ENCODE measurements around the gene NEXMIF. TPM values are rescaled to one million over a fixed set of nuclear protein-coding genes. Genes with fewer than 3 reads are reported as not detected.
"Not testable (repeated sequence)": the region's sequence is repeated elsewhere in the genome, so short reads cannot be mapped to it uniquely, and the experiment has no call there.

NEXMIF gene
- total RNA-seq, 1 experiment from 2014 or later = not detected

DNA sequence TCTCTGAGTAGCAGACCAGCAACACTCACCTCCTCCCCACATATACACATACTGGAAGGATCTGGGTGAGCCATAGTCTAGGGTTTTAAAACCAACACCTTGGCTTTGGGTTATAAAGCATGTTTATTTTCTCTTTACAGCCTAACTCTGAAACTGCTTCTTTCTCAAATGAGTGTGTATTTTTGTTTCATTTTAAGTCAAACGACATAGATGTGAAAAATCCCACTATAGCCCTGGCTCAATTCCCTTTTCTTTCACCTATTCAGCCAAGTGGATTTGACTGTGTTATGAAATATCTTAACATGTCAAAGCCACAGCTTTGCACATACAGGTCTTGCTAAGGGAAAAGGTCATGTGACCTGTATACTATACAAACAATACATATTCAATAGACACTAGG is 13.8 kb downstream of the NEXMIF start:
- Histone ChIP-seq H3K79me2 (ENCODE audit: low read length) (no peaks in the 10 kb centered on the region), H2AFZ (ENCODE audit: low read length) (no peak overlapping the region), H4K20me1 (ENCODE audit: insufficient read depth, low read depth, low read length) (no peaks in the 10 kb centered on the region), H3K27ac (ENCODE audit: low read length) (no peak overlapping the region), H3K4me3 (ENCODE audit: low read length) (no peak overlapping the region), H3K4me2 (ENCODE audit: low read depth, low read length, poor library complexity, severe bottlenecking) (no peak overlapping the region), H3K9me3 (ENCODE audit: low read length) (no peaks in the 10 kb centered on the region; the same call in 1 of the 2 replicates), H3K36me3 (ENCODE audit: insufficient read depth, low read length) (no peaks in the 10 kb centered on the region), H3K9me2 (replicated peaks; ENCODE audit: insufficient read depth, low read length) (no peaks in the 10 kb centered on the region), H3K27me3 (ENCODE audit: low read length) (no peaks in the 10 kb centered on the region), H3K9ac (ENCODE audit: low read length) (no peak overlapping the region), H3K4me1 (ENCODE audit: low read length) (no peaks in the 10 kb centered on the region)
- DNase-seq = no peak

GRCh38 chrX:74906417-74906816 is 18.8 kb downstream of the NEXMIF start:
- Histone ChIP-seq H3K27ac (ENCODE audit: low read length) (no peak overlapping the region), H4K20me1 (ENCODE audit: insufficient read depth, low read depth, low read length) (no peaks in the 10 kb centered on the region), H3K9me2 (replicated peaks; ENCODE audit: insufficient read depth, low read length) (no peaks in the 10 kb centered on the region), H3K4me2 (ENCODE audit: low read depth, low read length, poor library complexity, severe bottlenecking) (no peak overlapping the region), H3K36me3 (ENCODE audit: insufficient read depth, low read length) (no peaks in the 10 kb centered on the region), H3K4me1 (ENCODE audit: low read length) (no peaks in the 10 kb centered on the region), H2AFZ (ENCODE audit: low read length) (no peak overlapping the region), H3K27me3 (ENCODE audit: low read length) (no peaks in the 10 kb centered on the region), H3K79me2 (ENCODE audit: low read length) (no peaks in the 10 kb centered on the region), H3K4me3 (ENCODE audit: low read length) (no peak overlapping the region), H3K9ac (ENCODE audit: low read length) (no peak overlapping the region), H3K9me3 (ENCODE audit: low read length) (no peaks in the 10 kb centered on the region; the same call in 1 of the 2 replicates)
- no peak for DNase-seq

GRCh38 chrX:74902806-74903205 is 22.4 kb downstream of the NEXMIF start:
- no peak overlapping the region for H3K4me2 ChIP-seq (ENCODE audit: low read depth, low read length, poor library complexity, severe bottlenecking)
- H3K9me2 ChIP-seq (replicated peaks; ENCODE audit: insufficient read depth, low read length) = no peaks in the 10 kb centered on the region
- no peaks in the 10 kb centered on the region for H3K36me3 ChIP-seq (ENCODE audit: insufficient read depth, low read length)
- no peak for DNase-seq
- H3K9me3 ChIP-seq (ENCODE audit: low read length) = no peaks in the 10 kb centered on the region; the same call in 1 of the 2 replicates
- H3K27ac ChIP-seq (ENCODE audit: low read length) = no peak overlapping the region
- H4K20me1 ChIP-seq (ENCODE audit: insufficient read depth, low read depth, low read length) = no peaks in the 10 kb centered on the region
- H3K4me3 ChIP-seq (ENCODE audit: low read length) = no peak overlapping the region
- H3K27me3 ChIP-seq (ENCODE audit: low read length) = no peaks in the 10 kb centered on the region
- H3K79me2 ChIP-seq (ENCODE audit: low read length) = no peaks in the 10 kb centered on the region
- H2AFZ ChIP-seq (ENCODE audit: low read length) = no peak overlapping the region
- H3K9ac ChIP-seq (ENCODE audit: low read length) = no peak overlapping the region
- no peaks in the 10 kb centered on the region for H3K4me1 ChIP-seq (ENCODE audit: low read length)

- Histone ChIP-seq H3K79me2 (ENCODE audit: low read length) (no peaks in the 10 kb centered on the region), H3K9me2 (replicated peaks; ENCODE audit: insufficient read depth, low read length) (no peaks in the 10 kb centered on the region), H3K4me3 (ENCODE audit: low read length) (no peak overlapping the region), H2AFZ (ENCODE audit: low read length) (no peak overlapping the region), H3K4me1 (ENCODE audit: low read length) (no peaks in the 10 kb centered on the region), H4K20me1 (ENCODE audit: insufficient read depth, low read depth, low read length) (no peaks in the 10 kb centered on the region), H3K4me2 (ENCODE audit: low read depth, low read length, poor library complexity, severe bottlenecking) (no peak overlapping the region), H3K9ac (ENCODE audit: low read length) (no peak overlapping the region), H3K36me3 (ENCODE audit: insufficient read depth, low read length) (no peaks in the 10 kb centered on the region), H3K27ac (ENCODE audit: low read length) (no peak overlapping the region), H3K9me3 (ENCODE audit: low read length) (no peaks in the 10 kb centered on the region), H3K27me3 (ENCODE audit: low read length) (no peaks in the 10 kb centered on the region)
- no peak for DNase-seq
Observed at GRCh38 chrX:74892561-74892960, 32.7 kb downstream of the NEXMIF start.

GRCh38 chrX:74890676-74891430 is 34.4 kb downstream of the NEXMIF start:
- no peak overlapping the region for H3K27ac ChIP-seq (ENCODE audit: low read length)
- H3K79me2 ChIP-seq (ENCODE audit: low read length) = no peaks in the 10 kb centered on the region
- H3K4me2 ChIP-seq (ENCODE audit: low read depth, low read length, poor library complexity, severe bottlenecking) = no peak overlapping the region
- H3K36me3 ChIP-seq (ENCODE audit: insufficient read depth, low read length) = no peaks in the 10 kb centered on the region
- no peak overlapping the region for H3K4me3 ChIP-seq (ENCODE audit: low read length)
- no peaks in the 10 kb centered on the region for H3K9me2 ChIP-seq (replicated peaks; ENCODE audit: insufficient read depth, low read length)
- no peaks in the 10 kb centered on the region for H4K20me1 ChIP-seq (ENCODE audit: insufficient read depth, low read depth, low read length)
- H3K9ac ChIP-seq (ENCODE audit: low read length) = no peak overlapping the region
- H3K27me3 ChIP-seq (ENCODE audit: low read length) = no peaks in the 10 kb centered on the region
- no peaks in the 10 kb centered on the region for H3K4me1 ChIP-seq (ENCODE audit: low read length)
- no peak for DNase-seq
- H2AFZ ChIP-seq (ENCODE audit: low read length) = no peak overlapping the region
- no peaks in the 10 kb centered on the region for H3K9me3 ChIP-seq (ENCODE audit: low read length)

- H3K4me3 ChIP-seq (ENCODE audit: low read length); H3K4me2 ChIP-seq (ENCODE audit: low read depth, low read length, poor library complexity, severe bottlenecking); H3K9ac ChIP-seq (ENCODE audit: low read length); H3K79me2 ChIP-seq (ENCODE audit: low read length); H2AFZ ChIP-seq (ENCODE audit: low read length); H3K9me2 ChIP-seq (replicated peaks; ENCODE audit: insufficient read depth, low read length); H3K27me3 ChIP-seq (ENCODE audit: low read length); DNase-seq; H4K20me1 ChIP-seq (ENCODE audit: insufficient read depth, low read depth, low read length); H3K27ac ChIP-seq (ENCODE audit: low read length); H3K4me1 ChIP-seq (ENCODE audit: low read length); H3K36me3 ChIP-seq (ENCODE audit: insufficient read depth, low read length); H3K9me3 ChIP-seq (ENCODE audit: low read length): not testable (repeated sequence)
Observed at GRCh38 chrX:74882383-74882782, 42.9 kb downstream of the NEXMIF start.

GRCh38 chrX:74865725-74866124 is 59.5 kb downstream of the NEXMIF start:
- Histone ChIP-seq H3K9ac (ENCODE audit: low read length) (no peak overlapping the region), H3K4me2 (ENCODE audit: low read depth, low read length, poor library complexity, severe bottlenecking) (no peak overlapping the region), H3K4me3 (ENCODE audit: low read length) (no peak overlapping the region), H3K27me3 (ENCODE audit: low read length) (no peaks in the 10 kb centered on the region), H3K9me3 (ENCODE audit: low read length) (peaks cover 4% of the 10 kb centered on the region; the same call in 1 of the 2 replicates), H3K27ac (ENCODE audit: low read length) (no peak overlapping the region), H3K4me1 (ENCODE audit: low read length) (no peaks in the 10 kb centered on the region), H4K20me1 (ENCODE audit: insufficient read depth, low read depth, low read length) (no peaks in the 10 kb centered on the region), H3K9me2 (replicated peaks; ENCODE audit: insufficient read depth, low read length) (no peaks in the 10 kb centered on the region), H2AFZ (ENCODE audit: low read length) (no peak overlapping the region), H3K79me2 (ENCODE audit: low read length) (no peaks in the 10 kb centered on the region), H3K36me3 (ENCODE audit: insufficient read depth, low read length) (no peaks in the 10 kb centered on the region)
- no peak for DNase-seq

GRCh38 chrX:74853255-74853654 is 72.0 kb downstream of the NEXMIF start:
- no peaks in the 10 kb centered on the region for H3K9me2 ChIP-seq (replicated peaks; ENCODE audit: insufficient read depth, low read length)
- no peaks in the 10 kb centered on the region for H3K79me2 ChIP-seq (ENCODE audit: low read length)
- H3K4me3 ChIP-seq (ENCODE audit: low read length) = no peak overlapping the region
- no peak for DNase-seq
- peaks cover 37% of the 10 kb centered on the region for H3K9me3 ChIP-seq (ENCODE audit: low read length)
- H3K27me3 ChIP-seq (ENCODE audit: low read length) = no peaks in the 10 kb centered on the region
- no peaks in the 10 kb centered on the region for H3K36me3 ChIP-seq (ENCODE audit: insufficient read depth, low read length)
- H3K4me2 ChIP-seq (ENCODE audit: low read depth, low read length, poor library complexity, severe bottlenecking) = no peak overlapping the region
- H4K20me1 ChIP-seq (ENCODE audit: insufficient read depth, low read depth, low read length) = no peaks in the 10 kb centered on the region
- no peak overlapping the region for H3K9ac ChIP-seq (ENCODE audit: low read length)
- H2AFZ ChIP-seq (ENCODE audit: low read length) = no peak overlapping the region
- H3K4me1 ChIP-seq (ENCODE audit: low read length) = no peaks in the 10 kb centered on the region
- H3K27ac ChIP-seq (ENCODE audit: low read length) = no peak overlapping the region

Measured in Karpas-422 (cell line).